Ramos (cell line): ENCODE results near the gene CSPG4.
"Not testable (repeated sequence)": the region's sequence is repeated elsewhere in the genome, so short reads cannot be mapped to it uniquely, and the experiment has no call there.

ENCODE experiments used
- in situ Hi-C: fragments of 300-500 bp; cut with MboI; formaldehyde crosslinking; loops from one replicate; pipeline ENCODE4 v1.14.3; 2022; ENCODE audit warnings: low sequenced_read_pairs; ENCODE audit not compliant: unreplicated experiment

Gene CSPG4

DNA sequence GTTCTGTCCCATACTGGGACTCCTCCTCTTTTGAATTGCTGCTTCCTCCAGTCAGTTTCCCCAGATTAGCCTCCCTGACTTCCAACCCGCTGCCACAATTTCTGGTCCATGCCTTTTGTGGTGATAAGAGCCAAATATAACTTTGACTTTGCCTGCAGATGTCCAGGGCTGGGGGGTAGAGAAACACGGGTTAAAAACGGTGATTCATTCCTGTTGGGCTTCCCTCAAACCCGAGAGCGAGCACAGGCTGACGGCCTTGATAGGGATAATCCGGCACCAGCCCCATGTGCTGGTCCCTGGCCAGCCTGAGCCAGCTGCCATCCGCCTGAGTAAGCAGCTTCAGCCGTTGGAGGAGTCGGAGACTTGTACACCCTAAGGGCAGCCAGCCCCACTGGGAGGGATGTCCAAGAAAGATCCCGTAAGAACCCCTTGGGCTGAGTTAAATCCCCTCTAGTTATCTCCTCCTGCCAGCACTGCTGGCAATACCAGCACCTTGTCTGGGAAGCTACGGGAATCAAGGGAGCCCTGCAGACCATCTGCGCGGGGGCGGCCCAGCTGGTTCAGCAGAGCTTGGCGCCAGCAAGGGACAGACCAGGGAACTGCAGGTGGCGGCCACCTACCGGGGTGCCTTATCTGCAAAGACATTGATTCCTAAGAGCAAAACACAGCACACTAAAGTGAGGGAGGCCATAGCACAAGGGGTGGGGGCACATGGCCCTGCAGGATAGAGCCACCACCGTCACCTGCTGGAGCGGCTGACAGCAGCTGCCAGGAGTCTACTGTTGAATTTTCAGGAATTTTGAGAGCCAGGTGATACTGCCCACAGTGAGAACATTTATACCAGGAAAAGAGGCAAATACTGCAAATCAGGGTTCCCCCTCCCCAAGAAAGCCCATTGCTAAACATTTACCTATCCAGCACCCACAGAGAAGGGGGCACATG, 18.1 kb downstream of the CSPG4 start:
- in situ Hi-C loops = no loop called here

GRCh38 chr15:75693501-75694240, 19.0 kb downstream of the CSPG4 start:
- in situ Hi-C loops = no loop called here

DNA sequence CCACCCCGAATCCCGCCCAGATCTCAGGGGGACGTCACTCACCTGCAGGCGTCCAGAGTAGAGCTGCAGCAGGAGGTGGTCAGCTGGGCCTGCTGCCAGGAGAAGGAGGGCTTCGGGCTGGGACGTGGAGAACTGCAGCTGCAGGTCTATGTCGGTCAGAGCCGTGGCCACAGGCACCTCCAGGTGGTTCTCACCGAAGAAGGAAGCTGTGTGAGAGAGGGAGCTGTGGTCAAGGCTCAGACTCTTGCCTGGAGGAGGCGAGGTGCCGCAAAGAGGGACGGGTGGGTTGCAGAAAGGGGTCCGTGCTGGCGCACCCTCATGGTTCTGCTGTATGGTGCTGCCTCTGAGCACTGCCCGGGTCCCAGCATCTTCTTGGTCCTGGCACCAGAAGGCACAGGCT, 19.6 kb downstream of the CSPG4 start:
- in situ Hi-C loops = not testable (repeated sequence)

DNA sequence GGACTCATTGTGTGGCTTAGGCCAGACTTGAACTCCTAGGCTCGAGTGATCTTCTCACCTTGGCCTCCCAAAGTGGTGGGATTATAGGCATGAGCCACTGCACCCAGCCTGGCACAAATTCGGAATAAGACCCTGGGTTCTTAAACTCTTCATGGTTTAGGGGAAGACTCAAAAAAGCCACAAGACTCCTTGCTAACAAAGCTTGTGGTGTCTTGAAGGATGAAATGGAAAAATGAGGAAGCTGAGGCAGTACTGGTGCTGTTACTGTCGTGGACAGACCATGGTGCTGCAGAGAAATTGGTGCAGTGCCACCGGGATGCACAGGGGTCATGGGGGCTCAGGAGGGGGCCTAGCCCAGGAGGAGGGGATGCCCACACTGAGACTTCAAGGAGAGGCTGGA, 20.3 kb downstream of the CSPG4 start:
- in situ Hi-C loops = not testable (repeated sequence)

DNA sequence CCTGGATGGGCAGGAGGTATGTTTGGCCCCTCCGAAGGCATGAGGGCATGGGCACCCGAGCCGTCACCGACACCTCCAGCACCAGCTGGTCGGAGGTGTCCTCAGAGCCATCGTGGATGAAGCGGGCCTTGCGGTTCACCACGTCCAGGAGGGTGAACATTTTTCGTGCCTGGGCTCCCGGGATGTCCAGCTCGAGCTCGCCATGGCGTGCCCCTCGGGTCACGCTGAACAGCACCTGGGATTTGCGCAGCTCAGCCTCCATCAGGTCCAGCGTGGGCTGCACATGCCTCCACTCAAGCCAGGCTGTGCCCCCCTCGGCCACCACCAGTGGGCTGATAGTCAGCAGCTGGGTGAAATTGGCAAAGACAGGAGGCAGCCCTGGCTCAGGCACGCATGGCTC, 23.2 kb downstream of the CSPG4 start:
- in situ Hi-C loops = not testable (repeated sequence)

DNA sequence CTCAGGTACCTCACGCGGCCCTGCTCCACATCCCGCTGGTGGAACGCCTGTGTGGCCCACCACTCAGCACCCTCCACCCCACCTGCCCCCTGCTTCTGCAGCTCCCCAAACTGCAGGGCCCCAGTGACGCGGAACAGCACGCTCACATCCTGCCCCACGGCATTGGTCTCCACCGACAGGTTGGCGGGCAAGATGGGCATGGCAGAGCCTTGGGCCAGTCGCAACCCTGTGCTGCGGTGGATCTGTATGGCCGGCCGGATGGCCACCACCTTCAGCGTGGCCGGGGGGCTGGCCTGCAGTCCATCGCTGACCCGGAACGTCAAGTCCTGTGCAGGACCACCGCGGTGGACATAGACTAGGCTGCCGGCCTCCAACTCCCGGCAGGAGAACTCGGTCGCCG, 23.8 kb downstream of the CSPG4 start:
- in situ Hi-C loops = no loop called here

DNA sequence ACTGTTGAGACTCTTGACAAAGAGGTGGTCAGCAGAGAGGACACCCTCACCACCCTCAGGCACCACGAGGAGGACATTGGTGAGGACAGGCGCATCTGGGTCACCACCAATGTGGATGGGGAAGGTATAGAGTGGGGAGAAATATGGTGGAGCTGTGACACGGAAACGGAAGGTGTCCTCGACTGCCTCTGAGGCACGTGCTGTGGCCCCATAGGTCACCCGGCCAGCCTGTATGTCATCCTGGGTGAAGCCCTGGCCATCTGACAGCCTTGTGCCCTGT, 24.4 kb downstream of the CSPG4 start:
- in situ Hi-C loops = no loop called here

DNA sequence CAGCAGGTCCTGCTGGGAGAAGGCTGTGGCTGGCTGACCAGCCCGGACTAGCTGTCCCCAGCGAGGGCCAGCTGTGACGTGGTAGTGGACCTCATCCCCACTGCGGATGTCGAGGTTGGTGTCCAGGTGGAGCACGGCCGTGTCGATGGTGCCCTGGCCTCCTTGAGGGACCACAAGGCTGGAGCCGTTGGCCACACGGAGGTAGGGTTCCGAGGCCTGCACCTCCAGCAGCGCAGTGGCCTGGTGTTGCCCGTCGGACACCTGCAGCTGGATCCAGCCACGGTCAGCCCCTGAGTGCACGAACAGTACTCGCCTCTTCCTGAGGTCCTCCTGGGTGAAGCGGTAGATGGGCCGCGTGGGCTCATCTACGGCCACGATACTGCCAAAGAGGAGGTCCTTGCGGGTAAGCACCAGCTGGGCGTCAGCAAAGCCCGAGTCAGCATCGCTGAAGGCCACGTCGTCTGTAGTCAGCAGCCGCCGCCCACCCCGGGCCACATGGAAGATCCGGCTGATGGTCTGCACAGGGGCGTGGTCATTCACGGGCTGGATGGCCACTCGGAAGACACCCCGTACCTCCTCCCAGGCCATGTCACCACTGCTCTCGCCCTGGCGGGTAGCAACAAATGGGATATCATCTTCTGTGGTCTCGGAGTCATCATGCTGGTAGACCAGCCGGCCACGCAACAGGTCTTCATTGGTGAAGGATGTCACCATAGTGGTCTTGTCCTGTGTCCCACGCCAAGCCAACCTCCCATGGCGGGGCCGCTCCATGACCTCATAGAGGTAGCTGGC, 25.0 kb downstream of the CSPG4 start:
- in situ Hi-C loops = no loop called here

DNA sequence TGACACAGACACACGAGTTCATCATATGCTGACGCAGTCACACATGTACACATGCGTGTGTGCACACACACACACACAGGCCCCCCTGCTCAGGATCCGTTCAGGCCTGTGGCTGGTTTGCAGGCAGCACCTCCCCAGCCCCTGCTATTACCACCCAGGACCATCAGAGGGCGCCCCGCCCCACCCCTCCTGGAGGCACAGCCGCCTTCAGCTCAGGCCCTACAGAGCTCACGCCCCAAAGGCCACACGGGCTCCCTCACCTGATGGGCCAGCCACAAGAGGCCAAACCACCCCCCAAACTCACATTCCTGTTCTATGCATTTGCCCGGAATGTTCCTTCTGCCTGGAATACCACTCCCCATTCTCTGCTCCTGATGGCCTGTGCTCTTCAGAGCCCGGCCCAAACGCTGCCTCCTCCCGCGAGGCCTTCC, 26.4 kb downstream of the CSPG4 start:
- in situ Hi-C loops = not testable (repeated sequence)

- in situ Hi-C loops = no loop called here
Measured at GRCh38 chr15:75685195-75685594, 27.5 kb downstream of the CSPG4 start.

DNA sequence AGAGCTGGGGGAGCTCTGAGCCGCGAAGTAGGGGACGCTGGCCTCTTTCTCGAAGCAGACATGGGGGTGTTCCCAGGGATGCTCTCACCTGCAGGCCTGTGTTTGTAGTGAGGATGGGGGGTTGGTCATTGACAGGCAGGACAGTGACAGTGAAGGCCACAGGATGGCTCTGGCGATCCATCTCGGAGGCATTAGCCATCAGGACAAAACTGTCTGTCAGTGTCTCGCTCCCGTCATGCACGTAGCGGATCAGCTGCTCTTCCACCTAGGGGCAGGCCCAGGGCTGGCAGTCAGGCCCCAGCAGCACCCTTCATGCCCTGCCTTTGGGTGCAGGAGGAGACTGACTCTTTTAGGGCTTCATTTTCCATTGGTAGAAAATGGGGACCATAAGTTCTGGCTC, 28.0 kb downstream of the CSPG4 start:
- in situ Hi-C loops = no loop called here

DNA sequence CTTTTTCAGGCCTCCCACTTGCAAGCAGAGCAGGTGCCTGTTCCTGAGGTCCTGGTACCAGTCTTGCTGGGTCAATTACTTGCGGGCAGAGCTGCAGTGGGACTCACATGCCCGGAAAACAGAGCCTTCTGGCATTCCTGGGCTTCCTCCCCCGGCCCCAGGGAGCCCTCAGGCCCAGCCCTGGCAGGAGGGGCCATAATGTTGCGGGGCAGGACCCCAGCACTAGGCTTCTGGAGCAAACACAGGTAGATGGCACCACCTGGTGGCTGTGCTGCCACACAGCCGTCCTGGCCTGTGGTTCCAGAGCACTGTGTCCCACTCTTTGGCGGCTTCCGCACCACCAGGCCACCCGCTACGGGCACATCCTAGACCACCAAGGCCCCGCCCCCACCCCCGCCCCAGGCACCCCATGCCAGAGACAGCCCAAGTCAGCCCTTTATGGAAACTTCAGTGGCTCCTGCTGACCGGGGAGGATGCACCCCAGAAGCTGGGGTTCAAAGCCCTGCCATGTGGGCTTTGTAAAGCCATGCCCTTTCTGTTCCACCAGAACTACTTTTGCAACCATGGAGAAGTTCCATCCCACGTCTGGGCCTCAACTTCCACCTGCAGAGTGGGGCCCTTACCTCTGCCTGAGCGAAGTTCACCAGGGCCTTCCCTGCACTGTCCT, 28.9 kb downstream of the CSPG4 start:
- in situ Hi-C loops = not testable (repeated sequence)

- in situ Hi-C loops = no loop called here
Measured at GRCh38 chr15:75682181-75683135, 30.2 kb downstream of the CSPG4 start.

DNA sequence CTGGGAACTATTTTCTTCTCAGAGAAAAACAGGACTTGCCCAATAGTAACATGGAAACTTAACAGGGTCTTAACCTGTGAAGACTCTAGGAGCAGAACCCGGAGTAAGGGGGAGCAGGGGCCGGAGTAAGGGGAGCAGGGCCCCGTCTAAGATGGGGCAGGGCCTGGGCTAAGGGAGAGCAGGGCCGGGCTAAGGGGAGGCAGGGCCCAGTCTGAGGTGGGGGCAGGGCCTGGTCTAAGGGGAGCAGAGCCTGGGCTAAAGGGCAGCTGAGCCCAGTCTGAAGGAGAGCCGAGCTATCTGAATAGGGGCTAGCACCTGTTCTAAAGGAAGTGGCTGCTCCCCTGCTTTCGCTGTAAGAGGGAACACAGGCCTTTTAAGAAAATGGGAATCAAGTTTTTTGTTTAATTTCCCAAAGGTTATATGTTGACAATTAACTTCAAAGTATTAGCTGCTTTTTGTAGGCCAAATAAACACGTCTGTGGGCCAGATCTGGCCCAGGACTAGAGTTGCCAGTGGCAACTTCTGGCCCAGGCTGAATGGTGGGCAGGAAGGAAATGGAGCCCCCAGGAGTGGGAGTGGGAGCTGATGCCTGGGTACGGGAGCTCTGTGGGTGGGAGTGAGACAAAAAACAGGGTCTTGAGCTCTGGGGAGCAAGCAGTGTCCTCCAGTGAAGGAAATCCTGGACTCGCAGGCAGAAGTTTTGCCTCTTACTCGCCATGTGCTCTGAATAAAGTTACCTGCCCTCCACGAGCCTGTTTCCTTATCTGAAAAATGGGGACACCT, 32.5 kb downstream of the CSPG4 start:
- in situ Hi-C loops = no loop called here

DNA sequence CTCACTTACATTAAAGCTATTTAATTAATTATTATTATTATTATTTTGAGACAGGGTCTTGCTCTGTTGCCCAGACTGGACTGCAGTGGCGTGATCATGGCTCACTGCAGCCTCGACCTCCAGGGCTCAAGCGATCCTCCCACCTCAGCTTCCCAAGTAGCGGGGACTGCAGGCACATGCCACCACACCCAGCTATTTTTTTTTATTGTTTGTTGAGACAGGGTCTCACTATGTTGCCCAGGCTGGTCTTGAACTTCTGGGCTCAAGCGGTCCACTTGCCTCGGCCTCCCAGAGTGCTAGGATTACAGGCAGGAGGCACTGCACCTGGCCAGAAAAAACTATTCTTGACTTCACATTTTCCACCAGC, 34.3 kb downstream of the CSPG4 start:
- in situ Hi-C loops = not testable (repeated sequence)

GRCh38 chr15:75677465-75678323, 35.0 kb downstream of the CSPG4 start:
- in situ Hi-C loops = no loop called here

GRCh38 chr15:75676688-75677464, 35.8 kb downstream of the CSPG4 start:
- in situ Hi-C loops = no loop called here
